SK-N-MC (cell line): ENCODE data around the gene SH3GL2.

ENCODE experiments used
- EZH2 ChIP-seq: fragments of 200-600 bp; sonication (generic); IDR thresholded peaks from one replicate; pipeline ENCODE4 v1.6.1; 2017; ENCODE audit warnings: antibody characterized with exemption
- POLR2AphosphoS5 ChIP-seq: IDR thresholded peaks from 2 replicates; pipeline ENCODE4 v1.6.1; 2012; ENCODE audit warnings: mild to moderate bottlenecking, low read depth, low read length, borderline replicate concordance

DNA sequence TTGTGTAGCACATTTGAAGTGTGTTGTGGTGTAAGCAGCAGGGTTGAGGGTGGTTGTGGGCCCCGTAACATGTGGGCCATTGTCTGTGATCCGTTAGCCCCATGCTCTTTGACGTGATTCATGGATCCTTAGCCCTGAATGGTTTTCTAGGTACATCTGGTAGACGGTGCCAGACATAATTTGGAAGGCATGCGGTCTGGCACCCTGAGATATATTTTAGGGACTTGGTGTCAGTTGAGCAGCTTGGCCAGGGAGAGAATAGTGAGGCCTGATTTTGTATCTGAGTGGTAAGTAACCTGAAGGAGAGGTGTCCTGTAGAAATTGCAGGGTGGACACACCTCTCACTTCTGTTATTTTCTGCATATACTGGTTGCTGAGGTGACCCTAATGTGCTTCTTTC is 10.9 kb downstream of the SH3GL2 start:
- TF ChIP-seq EZH2: no peak
- TF ChIP-seq POLR2AphosphoS5: no peak
